LNCAP (cell line): Measurements from ENCODE around the gene TMEM131.

Source experiments
- CTCF ChIP-seq: fragments of 450-650 bp; IDR thresholded peaks from 2 replicates; pipeline ENCODE4 v1.5.1; 2017; ENCODE audit warnings: mild to moderate bottlenecking

The TMEM131 gene

GRCh38 chr2:97911206-97911921, 84.4 kb downstream of the TMEM131 start:
- no peak for TF ChIP-seq CTCF

GRCh38 chr2:97910403-97911205, 85.1 kb downstream of the TMEM131 start:
- TF ChIP-seq CTCF = no peak

GRCh38 chr2:97908208-97908676, 87.5 kb downstream of the TMEM131 start:
- no peak for TF ChIP-seq CTCF

- no peak for TF ChIP-seq CTCF
Observed at GRCh38 chr2:97907369-97908100, 88.2 kb downstream of the TMEM131 start.

- TF ChIP-seq CTCF = no peak
Observed at GRCh38 chr2:97906307-97906706, 89.4 kb downstream of the TMEM131 start.

- no peak for TF ChIP-seq CTCF
Observed at GRCh38 chr2:97905294-97905693, 90.5 kb downstream of the TMEM131 start.

GRCh38 chr2:97901862-97902261, 93.9 kb downstream of the TMEM131 start:
- TF ChIP-seq CTCF = no peak
